GM18870 (cell line): ENCODE results near the gene TRPC4AP.
"Not testable (repeated sequence)": the region's sequence is repeated elsewhere in the genome, so short reads cannot be mapped to it uniquely, and the experiment has no call there.

Experiments used
- ATAC-seq: cut with Tn5 transposase; IDR thresholded peaks from one replicate; pipeline ENCODE4 v1.9.1; 2021; ENCODE audit warnings: moderate library complexity; ENCODE audit not compliant: unreplicated experiment

Gene TRPC4AP

DNA sequence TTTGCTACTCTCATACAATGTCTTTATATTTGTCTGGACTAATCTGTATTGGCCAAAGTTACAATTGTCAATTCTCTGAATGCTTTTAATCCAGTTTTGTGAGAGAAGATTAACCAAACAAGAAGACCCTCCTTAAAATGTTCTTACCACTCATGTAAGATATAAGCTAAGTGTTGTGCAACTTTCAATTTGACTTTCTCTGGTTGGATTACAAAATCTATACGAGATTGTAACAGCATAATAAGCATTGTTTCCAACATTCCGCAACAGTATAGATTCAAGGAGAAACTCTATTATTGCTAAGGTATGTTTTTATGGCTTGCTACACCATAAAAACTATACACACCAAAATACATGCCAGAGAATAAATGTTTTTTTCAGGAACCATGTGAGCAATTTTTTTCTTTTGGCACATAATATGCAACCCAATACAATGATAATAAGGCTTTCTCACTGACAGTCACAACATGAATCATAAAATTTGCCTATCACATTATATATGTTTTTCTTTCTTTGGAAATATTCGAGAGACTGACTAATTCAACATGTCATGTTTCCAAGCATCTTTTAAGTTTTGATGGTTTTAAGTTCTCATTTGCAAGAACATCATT lies 12.2 kb upstream of the TRPC4AP start:
- no peak for ATAC-seq

GRCh38 chr20:35101620-35102019 lies 9.0 kb upstream of the TRPC4AP start:
- no peak for ATAC-seq

DNA sequence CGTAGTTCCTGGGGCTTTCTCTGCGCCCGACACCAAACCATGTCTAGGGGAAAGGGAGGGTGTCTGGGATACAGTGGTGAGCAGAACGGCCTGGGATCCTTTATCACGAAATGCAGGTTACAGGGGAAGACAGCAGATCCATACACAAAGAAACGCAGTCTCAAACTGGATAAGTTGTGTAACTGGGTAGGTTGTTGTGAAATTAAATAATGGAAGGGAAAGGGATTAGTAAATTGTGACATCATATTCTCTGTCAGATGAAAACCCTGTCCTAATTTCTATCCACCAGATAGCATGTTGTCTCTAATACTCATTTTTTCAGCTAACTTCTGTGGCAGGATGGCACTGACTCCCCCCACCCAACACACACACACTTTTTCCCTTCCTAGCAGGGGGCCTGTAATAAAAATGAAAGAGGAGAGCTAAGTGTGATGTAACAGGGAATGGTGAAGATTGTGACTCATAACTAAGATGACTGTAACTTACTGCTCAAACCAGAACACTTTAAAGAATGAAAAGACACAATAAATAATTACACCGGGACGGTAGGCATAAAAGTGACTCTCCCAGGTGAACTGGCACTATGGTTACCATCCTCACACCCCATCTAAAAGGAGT lies 769 bp upstream of the TRPC4AP start:
- no peak for ATAC-seq

- ATAC-seq = no peak
Measured at GRCh38 chr20:35091816-35092523, 637 bp downstream of the TRPC4AP start.

DNA sequence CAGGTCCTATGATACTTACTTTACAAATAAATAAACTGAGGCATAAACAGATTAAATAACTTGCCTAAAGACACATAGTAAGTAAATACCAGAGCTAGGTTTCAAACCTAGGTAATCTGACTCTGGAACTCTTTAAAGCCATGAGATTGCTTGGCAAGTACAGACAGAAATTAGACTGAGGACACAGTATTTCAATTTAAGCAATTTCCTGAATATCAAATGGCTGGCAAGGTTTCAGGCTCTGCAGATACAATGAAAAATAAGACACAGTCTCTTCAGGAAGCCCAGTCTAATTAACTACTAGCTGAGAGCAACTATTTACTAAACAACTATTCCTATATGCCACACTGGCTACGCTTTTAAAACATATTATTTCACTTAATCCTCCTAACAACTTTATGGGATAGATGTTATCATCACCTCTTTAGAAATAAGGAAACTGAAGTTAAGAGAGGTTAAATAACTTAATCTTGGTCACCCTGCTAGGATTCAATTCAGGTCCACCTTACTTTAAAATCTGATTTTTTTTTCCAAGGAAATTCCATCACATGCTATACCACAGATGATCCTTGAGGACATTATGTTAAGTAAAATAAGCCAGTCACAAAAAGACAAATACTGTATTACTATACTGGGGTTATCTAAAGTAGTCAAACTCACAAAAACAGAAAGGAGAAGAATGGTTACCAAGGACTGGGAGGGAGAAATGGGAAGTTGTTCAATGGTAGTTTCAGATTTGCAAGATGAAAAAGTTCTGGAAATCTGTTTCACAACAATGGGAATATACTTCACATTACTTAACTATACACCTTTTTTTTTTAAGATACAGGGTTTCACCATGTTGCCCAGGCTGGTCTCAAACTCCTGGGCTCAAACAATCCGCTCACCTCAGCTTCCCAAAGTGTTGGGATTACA lies 4.1 kb downstream of the TRPC4AP start:
- ATAC-seq = no peak

- no peak for ATAC-seq
Measured at GRCh38 chr20:35087791-35088190, 4.8 kb downstream of the TRPC4AP start.

GRCh38 chr20:35087355-35087754 lies 5.3 kb downstream of the TRPC4AP start:
- ATAC-seq = no peak

GRCh38 chr20:35085477-35086225 lies 7.0 kb downstream of the TRPC4AP start:
- no peak for ATAC-seq

DNA sequence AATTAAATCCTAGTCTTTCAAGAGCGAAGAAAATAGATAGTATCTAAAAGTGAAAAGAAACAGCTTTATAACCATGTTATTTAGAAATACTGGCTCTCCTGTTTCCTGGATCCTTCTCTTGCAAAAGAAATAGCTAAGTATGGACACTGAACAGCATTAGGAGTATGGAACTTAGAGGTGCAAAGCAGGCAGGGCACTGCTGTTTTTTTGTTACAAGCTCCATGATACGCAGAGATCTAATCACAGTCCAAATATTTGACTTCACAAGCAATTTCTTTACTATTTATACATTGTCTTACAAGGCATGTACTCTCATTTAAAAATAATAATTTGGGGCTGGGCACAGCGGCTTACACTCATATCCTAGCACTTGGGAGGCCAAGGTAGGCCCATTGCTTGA lies 7.6 kb downstream of the TRPC4AP start:
- no peak for ATAC-seq

GRCh38 chr20:35080348-35080642 lies 12.3 kb downstream of the TRPC4AP start:
- not testable (repeated sequence) for ATAC-seq

GRCh38 chr20:35079472-35080347 lies 12.9 kb downstream of the TRPC4AP start:
- no peak for ATAC-seq

DNA sequence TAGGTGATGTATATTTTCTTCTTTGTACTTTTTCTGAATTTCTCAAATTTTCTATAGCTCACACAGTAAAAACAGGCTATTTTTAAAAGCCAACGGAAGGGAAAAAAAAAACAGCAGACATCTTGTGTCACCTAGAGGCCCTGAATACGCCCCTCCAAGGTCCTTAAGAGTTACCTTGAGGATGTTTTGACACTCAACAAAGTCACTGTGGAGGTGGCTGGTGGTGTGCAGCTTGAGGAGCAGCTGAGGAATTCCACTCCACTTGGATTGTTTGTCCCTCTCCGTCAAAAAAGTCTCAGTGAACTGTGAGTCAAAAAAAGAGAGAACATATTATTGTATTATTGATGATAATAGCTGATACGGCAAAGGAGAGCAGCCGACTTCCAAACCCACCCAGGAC lies 14.7 kb downstream of the TRPC4AP start:
- ATAC-seq = no peak

DNA sequence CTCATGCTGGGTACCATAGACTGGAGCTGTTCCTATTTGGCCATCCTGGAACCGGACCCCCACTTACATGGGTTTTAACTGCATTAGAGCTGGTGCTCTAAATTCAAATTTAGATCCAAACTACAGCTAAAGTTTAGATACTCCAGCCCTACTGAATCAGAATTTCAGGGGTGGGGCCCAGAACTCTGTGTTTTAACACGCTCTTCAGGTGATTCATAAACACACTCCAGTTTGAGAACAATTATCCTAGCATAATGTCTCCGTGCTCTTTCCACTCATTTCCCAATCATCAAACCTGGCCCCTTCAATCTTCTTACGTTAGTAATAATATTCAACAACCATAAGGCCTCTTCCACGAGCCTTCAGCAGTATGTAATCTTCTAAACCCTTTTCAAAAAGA lies 15.3 kb downstream of the TRPC4AP start:
- no peak for ATAC-seq

DNA sequence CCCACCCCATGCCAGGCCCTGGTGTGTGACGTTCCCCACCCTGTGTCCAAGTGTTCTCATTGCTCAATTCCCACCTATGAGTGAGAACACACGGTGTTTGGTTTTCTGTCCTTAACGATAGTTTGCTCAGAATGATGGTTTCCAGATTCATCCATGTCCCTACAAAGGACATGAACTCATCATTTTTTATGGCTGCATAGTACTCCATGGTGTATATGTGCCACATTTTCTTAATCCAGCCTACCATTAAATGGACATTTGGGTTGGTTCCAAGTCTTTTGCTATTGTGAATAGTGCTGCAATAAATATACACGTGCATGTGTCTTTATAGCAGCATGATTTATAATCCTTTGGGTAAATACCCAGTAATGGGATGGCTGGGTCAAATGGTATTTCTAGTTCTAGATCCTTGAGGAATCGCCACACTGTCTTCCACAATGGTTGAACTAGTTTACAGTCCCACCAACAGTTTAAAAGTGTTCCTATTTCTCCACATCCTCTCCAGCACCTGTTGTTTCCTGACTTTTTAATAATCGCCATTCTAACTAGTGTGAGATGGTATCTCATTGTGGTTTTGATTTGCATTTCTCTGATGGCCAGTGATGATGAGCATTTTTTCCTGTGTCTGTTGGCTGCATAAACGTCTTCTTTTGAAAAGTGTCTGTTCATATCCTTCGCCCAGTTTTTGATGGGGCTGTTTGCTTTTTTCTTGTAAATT lies 21.0 kb downstream of the TRPC4AP start:
- ATAC-seq = not testable (repeated sequence)

DNA sequence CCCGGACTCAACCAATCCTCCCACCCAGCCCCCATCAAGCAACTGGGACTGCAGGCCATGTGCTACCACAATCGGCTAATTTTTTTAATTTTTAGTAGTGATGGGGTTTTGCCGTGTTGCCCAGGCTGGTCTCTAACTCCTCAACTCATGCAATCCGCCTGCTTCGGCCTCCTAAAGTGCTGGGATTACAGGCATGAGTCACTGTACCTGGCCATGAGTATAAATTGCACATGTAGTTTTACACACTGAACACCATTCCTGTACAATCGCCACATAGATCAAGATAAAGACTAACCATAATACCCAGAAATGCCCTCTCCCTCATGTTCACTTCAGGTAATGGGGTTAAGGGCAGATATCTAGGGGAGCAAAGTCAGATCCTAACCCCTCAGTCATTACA lies 26.4 kb downstream of the TRPC4AP start:
- ATAC-seq = no peak

DNA sequence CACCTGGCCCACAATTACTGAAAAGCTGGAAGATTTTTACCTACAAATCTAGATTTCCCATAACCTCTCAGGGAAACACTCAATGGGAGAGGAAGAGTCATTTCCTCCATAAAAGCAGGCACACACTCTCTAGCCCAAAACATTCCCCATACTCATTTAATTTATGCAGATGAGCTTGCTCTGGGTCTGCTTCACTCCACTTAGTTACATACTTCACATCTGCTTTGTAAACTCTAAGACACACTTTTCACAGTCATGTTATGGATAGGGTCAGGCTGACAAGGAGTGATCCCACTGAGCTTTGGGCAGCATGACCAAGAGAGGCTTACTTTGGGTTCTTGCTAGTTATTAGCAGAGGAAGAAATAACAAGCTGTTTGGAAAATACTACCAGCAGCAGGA lies 27.4 kb downstream of the TRPC4AP start:
- ATAC-seq = no peak

DNA sequence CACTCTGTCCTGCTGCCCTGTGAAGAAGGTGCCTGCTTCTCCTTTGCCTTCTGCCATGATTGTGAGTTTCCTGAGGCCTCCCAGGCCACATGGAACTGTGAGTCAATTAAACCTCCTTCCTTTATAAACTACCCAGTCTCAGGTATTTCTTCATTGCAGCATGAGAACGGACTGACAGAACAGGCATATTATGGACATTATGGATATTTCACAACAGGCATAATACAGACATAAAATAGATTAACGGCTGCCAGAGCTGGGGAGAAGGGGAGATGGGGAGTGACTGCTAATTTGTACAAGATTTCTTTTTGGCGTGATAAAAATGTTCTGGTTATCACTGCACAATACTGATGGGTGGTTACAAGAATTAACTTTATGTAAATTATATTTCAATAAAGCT lies 29.4 kb downstream of the TRPC4AP start:
- no peak for ATAC-seq

DNA sequence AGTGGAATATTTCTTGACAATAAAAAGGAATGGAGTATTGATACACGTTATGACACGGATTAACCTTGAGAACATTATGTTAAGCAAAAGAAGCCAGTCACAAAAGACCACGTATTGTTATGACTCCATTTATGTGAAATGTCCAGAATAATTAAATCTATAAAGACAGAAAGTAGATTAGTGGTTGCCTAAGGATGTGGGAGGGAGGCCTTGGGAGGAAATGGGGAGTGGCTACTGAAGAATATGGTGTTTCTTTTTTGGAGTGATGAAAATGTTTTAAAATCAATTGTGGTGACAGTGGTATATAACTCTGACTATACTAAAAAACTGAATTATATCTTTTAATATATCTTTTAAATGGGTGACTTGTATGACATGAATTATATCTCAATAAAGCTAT lies 30.1 kb downstream of the TRPC4AP start:
- ATAC-seq = no peak

DNA sequence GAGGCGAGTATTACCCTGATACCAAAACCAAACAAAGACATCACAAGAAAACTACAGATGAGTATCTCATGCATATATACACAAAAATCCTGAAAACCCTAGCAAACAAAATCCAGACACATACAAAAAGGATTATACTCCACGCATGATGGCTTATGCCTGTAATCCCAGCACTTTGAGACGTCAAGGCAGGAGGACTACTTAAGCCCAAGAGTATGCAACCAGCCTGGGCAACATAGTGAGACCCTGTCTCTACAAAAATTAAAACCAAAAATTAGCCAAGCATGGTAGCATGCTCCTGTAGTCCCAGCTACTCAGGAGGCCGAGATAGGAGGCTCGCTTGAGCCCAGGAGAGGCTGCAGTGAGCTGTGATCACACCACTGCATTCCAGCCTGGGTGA lies 32.4 kb downstream of the TRPC4AP start:
- ATAC-seq = no peak
